NB4 (cell line): ENCODE measurements around the gene BLTP3B.
"Not testable (repeated sequence)": the region's sequence is repeated elsewhere in the genome, so short reads cannot be mapped to it uniquely, and the experiment has no call there.

Experiments used
- DNase-seq: peaks from one replicate; pipeline ENCODE4 v3.0.0; 2010; ENCODE audit warnings: low read depth
- H3K4me3 ChIP-seq: one replicate; pipeline ENCODE4 v1.5.1; 2011; ENCODE audit warnings: mild to moderate bottlenecking, low read depth, low read length, moderate library complexity
- CTCF ChIP-seq: IDR thresholded peaks from one replicate; pipeline ENCODE4 v1.5.1; 2012; ENCODE audit warnings: low read depth, low read length
- MYC ChIP-seq: IDR thresholded peaks from 2 replicates; pipeline ENCODE4 v1.6.1; 2011; ENCODE audit warnings: low read depth, low read length
- POLR2A ChIP-seq: IDR thresholded peaks from 2 replicates; pipeline ENCODE4 v1.6.1; 2011; ENCODE audit warnings: mild to moderate bottlenecking; ENCODE audit not compliant: insufficient read length; ENCODE audit errors: extremely low read depth
- TF ChIP-seq, protein P1 (sequence below): IDR thresholded peaks from 2 replicates; pipeline ENCODE4 v1.6.1; 2011; ENCODE audit warnings: low read depth, low read length

BLTP3B gene

GRCh38 chr12:100142851-100143559 lies at the start of gene BLTP3B:
Gene BLTP3B, minus strand, starts transcription at chr12:100142874. Its CDS starts 239 bp downstream, at chr12:100142635.
- peak within 1 kb of the TSS; percentile 85 for H3K4me3 ChIP-seq
- DNase-seq: peak; percentile 96
- TF ChIP-seq, protein P1, sequence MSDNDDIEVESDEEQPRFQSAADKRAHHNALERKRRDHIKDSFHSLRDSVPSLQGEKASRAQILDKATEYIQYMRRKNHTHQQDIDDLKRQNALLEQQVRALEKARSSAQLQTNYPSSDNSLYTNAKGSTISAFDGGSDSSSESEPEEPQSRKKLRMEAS: no peak
- no peak for TF ChIP-seq CTCF
- TF ChIP-seq MYC: 0 out of 2 replicates have a peak, but pooled peaks have one; percentile 6
- TF ChIP-seq POLR2A: no peak

DNA sequence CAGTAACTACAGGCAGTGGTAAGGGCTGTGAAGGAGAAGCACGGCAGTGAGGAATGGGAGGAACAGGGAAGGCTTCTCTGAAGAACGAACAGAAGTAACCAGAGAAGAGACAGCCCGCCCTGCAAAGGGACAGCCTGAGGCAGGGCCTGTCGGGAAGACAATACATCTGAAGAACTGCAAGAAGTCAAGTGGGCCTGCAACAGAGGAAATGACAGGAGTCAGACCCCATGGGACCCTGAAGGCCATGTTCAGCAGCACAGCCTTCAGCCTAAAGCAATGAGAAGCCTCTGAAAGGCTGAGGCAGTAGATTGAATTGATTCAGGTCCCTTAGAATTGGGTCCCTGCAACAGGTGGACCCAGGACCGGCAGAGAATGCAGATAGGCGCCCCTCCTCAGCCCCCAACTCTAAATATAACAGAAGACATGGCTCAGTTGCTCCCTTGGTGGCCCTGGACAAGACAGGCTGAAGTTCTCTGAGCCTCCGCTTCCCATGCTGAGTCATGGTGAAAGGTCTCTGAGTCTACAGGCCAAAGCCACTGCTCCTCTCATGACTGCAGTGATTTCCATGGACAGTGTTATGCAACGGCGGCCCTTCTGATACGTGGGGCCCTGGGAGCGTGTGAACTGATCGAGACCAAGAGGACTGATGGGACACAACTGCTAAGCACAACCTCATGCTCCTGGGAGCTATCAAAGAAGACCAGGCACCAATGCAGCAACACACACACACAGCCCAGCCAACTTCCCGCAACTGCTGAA lies 47.1 kb upstream of the BLTP3B start:
- peak; percentile 45 for DNase-seq
- TF ChIP-seq, protein P1: no peak
- no peak for TF ChIP-seq POLR2A
- no peak for TF ChIP-seq CTCF
- TF ChIP-seq MYC: no peak
- H3K4me3 ChIP-seq: no peak overlapping the region

- H3K4me3 ChIP-seq, DNase-seq: not testable (repeated sequence)
Observed at GRCh38 chr12:100188888-100189635, 46.4 kb upstream of the BLTP3B start.

- DNase-seq: no peak
- TF ChIP-seq CTCF: no peak
- TF ChIP-seq, protein P1: no peak
- no peak for TF ChIP-seq MYC
- TF ChIP-seq POLR2A: no peak
- no peak overlapping the region for H3K4me3 ChIP-seq
Observed at GRCh38 chr12:100187857-100188519, 45.3 kb upstream of the BLTP3B start.

- no peak for DNase-seq
- H3K4me3 ChIP-seq: no peak overlapping the region
- TF ChIP-seq POLR2A (no peak), CTCF (no peak), MYC (no peak)
- TF ChIP-seq, protein P1: no peak
Observed at GRCh38 chr12:100187068-100187467, 44.4 kb upstream of the BLTP3B start.
